Measurements from ENCODE around the gene USH1C.
A peak's percentile ranks its signal among the peaks of the same experiment; 100 is the strongest.

Gene USH1C

GRCh38 chr11:17574141-17575091 is 30.2 kb upstream of the USH1C start:
- no peak for ATAC-seq (ENCODE audit: low read depth)
- DNase-seq (ENCODE audit: low spot score), result no peak
- H3K4me1 ChIP-seq (ENCODE audit: insufficient read depth, poor library complexity, severe bottlenecking), result no peaks in the 10 kb centered on the region
- H3K4me3 ChIP-seq (ENCODE audit: severe bottlenecking), result no peak overlapping the region
- TF ChIP-seq CTCF (IDR thresholded peaks at IDR 0.05; ENCODE audit: poor library complexity, severe bottlenecking), result no peak
- H3K36me3 ChIP-seq (ENCODE audit: low read depth), result no peaks in the 10 kb centered on the region
- no peak overlapping the region for H3K27ac ChIP-seq (ENCODE audit: poor library complexity, severe bottlenecking)
- no peaks in the 10 kb centered on the region for H3K9me3 ChIP-seq (ENCODE audit: severe bottlenecking)
- H3K27me3 ChIP-seq (ENCODE audit: insufficient read depth, poor library complexity, severe bottlenecking), result no peaks in the 10 kb centered on the region

- Histone ChIP-seq H3K4me1 (ENCODE audit: insufficient read depth, poor library complexity, severe bottlenecking) (no peaks in the 10 kb centered on the region), H3K9me3 (ENCODE audit: severe bottlenecking) (no peaks in the 10 kb centered on the region), H3K27ac (ENCODE audit: poor library complexity, severe bottlenecking) (no peak overlapping the region), H3K27me3 (ENCODE audit: insufficient read depth, poor library complexity, severe bottlenecking) (no peaks in the 10 kb centered on the region), H3K36me3 (ENCODE audit: low read depth) (no peaks in the 10 kb centered on the region), H3K4me3 (ENCODE audit: severe bottlenecking) (no peak overlapping the region)
- DNase-seq (ENCODE audit: low spot score) (no peak), ATAC-seq (ENCODE audit: low read depth) (no peak)
- no peak for TF ChIP-seq CTCF (IDR thresholded peaks at IDR 0.05; ENCODE audit: poor library complexity, severe bottlenecking)
These were observed 29.3 kb upstream of the USH1C start for GRCh38 chr11:17573526-17573925.

GRCh38 chr11:17572791-17573460 is 28.7 kb upstream of the USH1C start:
- no peak for TF ChIP-seq CTCF (IDR thresholded peaks at IDR 0.05; ENCODE audit: poor library complexity, severe bottlenecking)
- Histone ChIP-seq H3K36me3 (ENCODE audit: low read depth) (no peaks in the 10 kb centered on the region), H3K27me3 (ENCODE audit: insufficient read depth, poor library complexity, severe bottlenecking) (no peaks in the 10 kb centered on the region)

GRCh38 chr11:17572359-17572690 is 28.1 kb upstream of the USH1C start:
- Histone ChIP-seq H3K4me1 (ENCODE audit: insufficient read depth, poor library complexity, severe bottlenecking) (no peaks in the 10 kb centered on the region), H3K36me3 (ENCODE audit: low read depth) (no peaks in the 10 kb centered on the region), H3K27me3 (ENCODE audit: insufficient read depth, poor library complexity, severe bottlenecking) (no peaks in the 10 kb centered on the region), H3K27ac (ENCODE audit: poor library complexity, severe bottlenecking) (no peak overlapping the region), H3K4me3 (ENCODE audit: severe bottlenecking) (no peak overlapping the region), H3K9me3 (ENCODE audit: severe bottlenecking) (no peaks in the 10 kb centered on the region)
- DNase-seq (ENCODE audit: low spot score) (no peak), ATAC-seq (ENCODE audit: low read depth) (peak; percentile 26; the same call in 1 of the 3 replicates)
- no peak for TF ChIP-seq CTCF (IDR thresholded peaks at IDR 0.05; ENCODE audit: poor library complexity, severe bottlenecking)

More at GRCh38 chr11:17572791-17573460, 28.7 kb upstream of the USH1C start:
- DNase-seq (ENCODE audit: low spot score), result no peak
- Histone ChIP-seq H3K27ac (ENCODE audit: poor library complexity, severe bottlenecking) (no peak overlapping the region), H3K4me1 (ENCODE audit: insufficient read depth, poor library complexity, severe bottlenecking) (no peaks in the 10 kb centered on the region), H3K9me3 (ENCODE audit: severe bottlenecking) (no peaks in the 10 kb centered on the region), H3K4me3 (ENCODE audit: severe bottlenecking) (no peak overlapping the region)
- peak; percentile 22; the same call in 2 of the 3 replicates for ATAC-seq (ENCODE audit: low read depth)
